ENCODE results near the gene PAQR7.

The PAQR7 gene

DNA sequence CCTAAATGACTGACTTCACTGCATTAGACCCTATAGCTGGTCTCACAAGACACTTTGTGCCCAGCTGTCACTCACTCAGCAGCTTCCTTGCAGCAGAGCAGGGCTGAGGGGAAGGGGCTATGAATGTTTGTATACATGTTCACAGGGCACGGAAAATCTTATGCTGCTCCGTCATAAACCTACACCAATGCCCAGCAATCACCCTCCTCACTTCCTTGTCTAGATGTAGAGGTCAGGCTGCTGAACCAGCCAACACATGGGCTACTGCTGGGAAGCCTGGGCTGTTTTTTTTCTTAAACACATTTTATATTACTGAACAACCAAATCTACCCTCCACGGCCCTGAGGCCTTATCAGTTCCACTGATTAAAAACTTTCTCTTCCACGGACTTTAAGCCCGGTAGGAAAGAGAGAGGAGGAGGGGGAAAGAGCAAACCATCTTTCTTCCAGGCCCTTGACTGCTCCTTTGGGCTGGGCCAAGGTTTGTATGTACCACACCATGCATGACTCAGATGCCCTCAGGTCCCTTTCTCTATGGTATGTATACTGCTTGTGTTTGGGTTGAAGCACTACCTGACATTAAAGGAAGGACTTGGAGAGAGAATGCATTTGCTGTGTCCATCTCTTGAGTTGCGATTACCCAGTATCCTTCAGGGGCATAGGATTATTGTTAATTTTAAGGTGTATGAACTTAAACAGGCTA is 43.0 kb downstream of the PAQR7 start:
- H4K8ac ChIP-seq (ENCODE audit: low read length) = no peak overlapping the region
- H3K27me3 ChIP-seq (ENCODE audit: control insufficient read depth in 1 of 2, insufficient read depth in 1 of 2, low read length in 2 of 2) = no peaks in the 10 kb centered on the region
- 63% methylated on average over 5 of the region's 6 CpGs for WGBS
- H3K4me1 ChIP-seq (ENCODE audit: control insufficient read depth, insufficient read depth, low read depth, low read length) = no peaks in the 10 kb centered on the region
- H3K79me1 ChIP-seq (replicated peaks; ENCODE audit: low read length, poor library complexity, severe bottlenecking) = peaks cover 22% of the 10 kb centered on the region
- no peak overlapping the region for H3K9ac ChIP-seq (ENCODE audit: low read length)
- no peak overlapping the region for H3K14ac ChIP-seq (ENCODE audit: low read length in 2 of 2)
- H3K27ac ChIP-seq (ENCODE audit: low read length, poor library complexity, severe bottlenecking) = no peak overlapping the region
- H3K9me3 ChIP-seq (ENCODE audit: control insufficient read depth, low read length) = no peaks in the 10 kb centered on the region
- H4K91ac ChIP-seq (ENCODE audit: low read length) = no peak overlapping the region
- no peak for DNase-seq
- no peak overlapping the region for H3K18ac ChIP-seq (ENCODE audit: low read depth in 1 of 2, low read length in 2 of 2)
- H3K23ac ChIP-seq (ENCODE audit: low read length in 2 of 2) = no peak overlapping the region
- no peak overlapping the region for H2BK12ac ChIP-seq (ENCODE audit: low read length in 2 of 2)
- no peak overlapping the region for H2AFZ ChIP-seq (ENCODE audit: low read depth, low read length)
- H3K4ac ChIP-seq (ENCODE audit: low read depth in 1 of 2, low read length in 2 of 2) = no peak overlapping the region
- no peak overlapping the region for H3K4me3 ChIP-seq (ENCODE audit: insufficient read depth in 1 of 2, low read depth in 1 of 2, low read length in 2 of 2)
- H3K4me2 ChIP-seq (ENCODE audit: low read length, poor library complexity, severe bottlenecking) = no peak overlapping the region
- no peak overlapping the region for H2BK15ac ChIP-seq (ENCODE audit: low read depth, poor library complexity, severe bottlenecking)
- no peak overlapping the region for H2AK5ac ChIP-seq (ENCODE audit: low read length, severe bottlenecking)
- H3K36me3 ChIP-seq (ENCODE audit: control insufficient read depth in 1 of 2, insufficient read depth in 2 of 2, low read depth in 1 of 2, low read length in 2 of 2) = peaks cover 33 to 87% of the 10 kb centered on the region in 2 experiments
- no peak overlapping the region for H2BK5ac ChIP-seq (ENCODE audit: low read depth, low read length, poor library complexity, severe bottlenecking)
- no peak overlapping the region for H2BK120ac ChIP-seq (ENCODE audit: low read depth, low read length)

DNA sequence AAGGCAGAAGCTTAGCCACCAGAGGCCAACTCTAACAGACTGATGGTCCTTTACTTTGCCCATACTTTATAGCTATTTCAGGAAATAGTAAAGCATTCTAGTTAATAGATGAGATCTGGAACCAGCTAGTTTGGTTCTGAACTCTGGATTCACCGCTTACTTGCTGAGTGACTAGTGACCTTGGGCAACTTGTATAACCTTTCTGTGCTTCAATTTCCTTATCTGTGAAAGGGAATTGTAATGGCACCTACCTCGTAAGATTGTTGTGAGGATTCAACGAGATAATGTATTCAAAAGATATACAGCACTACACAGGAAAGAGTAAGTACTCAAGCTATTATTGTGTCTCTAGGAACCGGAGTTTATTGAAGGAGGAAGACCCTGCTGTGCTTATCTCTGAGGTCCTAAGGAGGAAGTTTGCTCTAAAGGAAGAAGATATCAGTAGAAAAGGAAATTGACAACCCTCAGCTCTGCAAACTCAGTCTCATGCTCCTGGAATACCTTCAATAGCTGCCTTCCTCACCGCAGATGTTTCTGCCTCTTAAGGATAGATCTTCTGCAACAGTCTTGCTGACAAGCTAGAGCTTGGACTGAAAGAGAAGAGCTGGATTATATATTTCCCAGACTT is 43.8 kb downstream of the PAQR7 start:
- H3K18ac ChIP-seq (ENCODE audit: low read depth in 1 of 2, low read length in 2 of 2) = no peak overlapping the region
- H3K79me1 ChIP-seq (replicated peaks; ENCODE audit: low read length, poor library complexity, severe bottlenecking) = peaks cover 24% of the 10 kb centered on the region
- H3K27me3 ChIP-seq (ENCODE audit: control insufficient read depth in 1 of 2, insufficient read depth in 1 of 2, low read length in 2 of 2) = no peaks in the 10 kb centered on the region
- no peak overlapping the region for H2AFZ ChIP-seq (ENCODE audit: low read depth, low read length)
- H3K4ac ChIP-seq (ENCODE audit: low read depth in 1 of 2, low read length in 2 of 2) = no peak overlapping the region
- H3K4me3 ChIP-seq (ENCODE audit: insufficient read depth in 1 of 2, low read depth in 1 of 2, low read length in 2 of 2) = no peak overlapping the region
- no peak overlapping the region for H2BK5ac ChIP-seq (ENCODE audit: low read depth, low read length, poor library complexity, severe bottlenecking)
- H3K36me3 ChIP-seq (ENCODE audit: control insufficient read depth in 1 of 2, insufficient read depth in 2 of 2, low read depth in 1 of 2, low read length in 2 of 2) = peaks cover 41 to 90% of the 10 kb centered on the region in 2 experiments
- no peak overlapping the region for H3K4me2 ChIP-seq (ENCODE audit: low read length, poor library complexity, severe bottlenecking)
- no peak overlapping the region for H3K27ac ChIP-seq (ENCODE audit: low read length, poor library complexity, severe bottlenecking)
- DNase-seq = no peak
- H4K91ac ChIP-seq (ENCODE audit: low read length) = no peak overlapping the region
- no peak overlapping the region for H3K23ac ChIP-seq (ENCODE audit: low read length in 2 of 2)
- no peaks in the 10 kb centered on the region for H3K9me3 ChIP-seq (ENCODE audit: control insufficient read depth, low read length)
- H2BK12ac ChIP-seq (ENCODE audit: low read length in 2 of 2) = no peak overlapping the region
- no peak overlapping the region for H3K9ac ChIP-seq (ENCODE audit: low read length)
- no peak overlapping the region for H4K8ac ChIP-seq (ENCODE audit: low read length)
- H3K14ac ChIP-seq (ENCODE audit: low read length in 2 of 2) = no peak overlapping the region
- no peak overlapping the region for H2BK120ac ChIP-seq (ENCODE audit: low read depth, low read length)
- H3K4me1 ChIP-seq (ENCODE audit: control insufficient read depth, insufficient read depth, low read depth, low read length) = no peaks in the 10 kb centered on the region
- no peak overlapping the region for H2BK15ac ChIP-seq (ENCODE audit: low read depth, poor library complexity, severe bottlenecking)
- no peak overlapping the region for H2AK5ac ChIP-seq (ENCODE audit: low read length, severe bottlenecking)
- WGBS = 34% methylated on average over 3 of the region's 5 CpGs

DNA sequence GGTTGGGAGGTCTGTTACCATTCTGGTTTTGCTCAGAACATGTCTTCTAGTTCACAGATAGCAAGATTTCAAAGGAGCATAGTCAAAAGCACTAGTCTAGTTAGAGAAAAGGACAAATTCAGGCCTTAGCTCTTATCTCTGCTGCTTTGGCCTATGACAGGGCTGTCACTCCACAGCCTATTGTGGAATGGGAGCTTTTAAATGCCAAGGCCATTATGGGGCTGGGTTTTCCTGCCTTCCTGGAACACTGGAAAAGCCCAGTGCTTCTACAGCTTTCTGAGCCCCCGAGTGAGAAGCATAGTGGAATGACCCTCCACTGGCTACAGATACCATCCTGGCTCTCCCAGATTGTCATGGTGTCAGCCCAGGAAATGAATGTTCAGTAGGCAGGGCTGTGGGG is 46.5 kb downstream of the PAQR7 start:
- 100% methylated on average over 1 of the region's 1 CpG for WGBS
- no peak overlapping the region for H3K23ac ChIP-seq (ENCODE audit: low read length in 2 of 2)
- no peaks in the 10 kb centered on the region for H3K27me3 ChIP-seq (ENCODE audit: control insufficient read depth in 1 of 2, insufficient read depth in 1 of 2, low read length in 2 of 2)
- H2BK15ac ChIP-seq (ENCODE audit: low read depth, poor library complexity, severe bottlenecking) = no peak overlapping the region
- H4K8ac ChIP-seq (ENCODE audit: low read length) = no peak overlapping the region
- H3K79me1 ChIP-seq (replicated peaks; ENCODE audit: low read length, poor library complexity, severe bottlenecking) = peaks cover 41% of the 10 kb centered on the region
- DNase-seq = no peak
- no peak overlapping the region for H3K18ac ChIP-seq (ENCODE audit: low read depth in 1 of 2, low read length in 2 of 2)
- H3K4me3 ChIP-seq (ENCODE audit: insufficient read depth in 1 of 2, low read depth in 1 of 2, low read length in 2 of 2) = no peak overlapping the region
- H3K4me2 ChIP-seq (ENCODE audit: low read length, poor library complexity, severe bottlenecking) = no peak overlapping the region
- no peak overlapping the region for H2BK120ac ChIP-seq (ENCODE audit: low read depth, low read length)
- H3K36me3 ChIP-seq (ENCODE audit: control insufficient read depth in 1 of 2, insufficient read depth in 2 of 2, low read depth in 1 of 2, low read length in 2 of 2) = peaks cover 48 to 90% of the 10 kb centered on the region in 2 experiments
- H3K9ac ChIP-seq (ENCODE audit: low read length) = no peak overlapping the region
- H3K9me3 ChIP-seq (ENCODE audit: control insufficient read depth, low read length) = no peaks in the 10 kb centered on the region
- no peak overlapping the region for H2BK5ac ChIP-seq (ENCODE audit: low read depth, low read length, poor library complexity, severe bottlenecking)
- H3K4me1 ChIP-seq (ENCODE audit: control insufficient read depth, insufficient read depth, low read depth, low read length) = no peaks in the 10 kb centered on the region
- H3K27ac ChIP-seq (ENCODE audit: low read length, poor library complexity, severe bottlenecking) = no peak overlapping the region
- no peak overlapping the region for H2AFZ ChIP-seq (ENCODE audit: low read depth, low read length)
- no peak overlapping the region for H3K14ac ChIP-seq (ENCODE audit: low read length in 2 of 2)
- H2AK5ac ChIP-seq (ENCODE audit: low read length, severe bottlenecking) = no peak overlapping the region
- H2BK12ac ChIP-seq (ENCODE audit: low read length in 2 of 2) = no peak overlapping the region
- no peak overlapping the region for H3K4ac ChIP-seq (ENCODE audit: low read depth in 1 of 2, low read length in 2 of 2)
- H4K91ac ChIP-seq (ENCODE audit: low read length) = no peak overlapping the region

DNA sequence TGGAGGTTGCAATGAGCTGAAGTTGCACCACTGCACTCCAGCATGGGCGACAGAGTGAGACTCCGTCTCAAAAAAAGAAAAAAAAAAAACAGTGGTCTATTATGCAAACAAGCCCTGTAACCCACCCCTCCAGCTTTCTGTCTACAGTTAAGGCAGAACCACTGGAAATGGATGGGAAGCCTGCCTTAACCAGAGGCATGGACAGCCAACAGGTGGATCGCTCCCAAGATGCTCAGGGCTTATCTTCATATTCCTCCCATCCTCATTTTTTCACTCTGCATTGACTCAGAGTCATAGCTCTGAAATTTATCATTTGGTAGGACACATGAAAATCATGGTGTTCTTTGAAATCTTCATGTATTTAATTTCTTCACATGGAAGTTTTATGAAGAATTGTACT is 47.0 kb downstream of the PAQR7 start:
- WGBS = 100% methylated on average over 2 of the region's 3 CpGs
- H4K91ac ChIP-seq (ENCODE audit: low read length) = no peak overlapping the region
- no peak overlapping the region for H2BK120ac ChIP-seq (ENCODE audit: low read depth, low read length)

More for the DNA sequence above, 47.0 kb downstream of the PAQR7 start:
- H3K4me2 ChIP-seq (ENCODE audit: low read length, poor library complexity, severe bottlenecking) = no peak overlapping the region
- H3K27ac ChIP-seq (ENCODE audit: low read length, poor library complexity, severe bottlenecking) = no peak overlapping the region
- no peak for DNase-seq
- H4K8ac ChIP-seq (ENCODE audit: low read length) = no peak overlapping the region
- no peak overlapping the region for H3K4me3 ChIP-seq (ENCODE audit: insufficient read depth in 1 of 2, low read depth in 1 of 2, low read length in 2 of 2)
- H3K9me3 ChIP-seq (ENCODE audit: control insufficient read depth, low read length) = no peaks in the 10 kb centered on the region
- H3K79me1 ChIP-seq (replicated peaks; ENCODE audit: low read length, poor library complexity, severe bottlenecking) = peaks cover 46% of the 10 kb centered on the region
- H3K4ac ChIP-seq (ENCODE audit: low read depth in 1 of 2, low read length in 2 of 2) = no peak overlapping the region
- no peak overlapping the region for H2BK15ac ChIP-seq (ENCODE audit: low read depth, poor library complexity, severe bottlenecking)
- no peak overlapping the region for H2AK5ac ChIP-seq (ENCODE audit: low read length, severe bottlenecking)
- H2BK12ac ChIP-seq (ENCODE audit: low read length in 2 of 2) = no peak overlapping the region
- H3K18ac ChIP-seq (ENCODE audit: low read depth in 1 of 2, low read length in 2 of 2) = no peak overlapping the region
- H3K23ac ChIP-seq (ENCODE audit: low read length in 2 of 2) = no peak overlapping the region
- peaks cover 49 to 87% of the 10 kb centered on the region in 2 experiments for H3K36me3 ChIP-seq (ENCODE audit: control insufficient read depth in 1 of 2, insufficient read depth in 2 of 2, low read depth in 1 of 2, low read length in 2 of 2)
- no peak overlapping the region for H3K9ac ChIP-seq (ENCODE audit: low read length)
- H2BK5ac ChIP-seq (ENCODE audit: low read depth, low read length, poor library complexity, severe bottlenecking) = no peak overlapping the region
- no peaks in the 10 kb centered on the region for H3K27me3 ChIP-seq (ENCODE audit: control insufficient read depth in 1 of 2, insufficient read depth in 1 of 2, low read length in 2 of 2)
- no peak overlapping the region for H3K14ac ChIP-seq (ENCODE audit: low read length in 2 of 2)
- no peaks in the 10 kb centered on the region for H3K4me1 ChIP-seq (ENCODE audit: control insufficient read depth, insufficient read depth, low read depth, low read length)
- no peak overlapping the region for H2AFZ ChIP-seq (ENCODE audit: low read depth, low read length)

Measured in mesenchymal stem cell (in vitro differentiated cells and primary cell).